Kidney epithelial cell (primary cell): ENCODE measurements around the gene C1QTNF8. TPM values are rescaled to one million over a fixed set of nuclear protein-coding genes. Genes with fewer than 3 reads are reported as not detected.
"Not testable (repeated sequence)": the region's sequence is repeated elsewhere in the genome, so short reads cannot be mapped to it uniquely, and the experiment has no call there.

Source experiments
- DNase-seq: peaks from one replicate; pipeline ENCODE4 v3.0.0-alpha.2; 2010; ENCODE audit warnings: low read depth
- H3K27me3 ChIP-seq: 2 replicates; pipeline ENCODE4 v1.6.0; 2011; ENCODE audit warnings: low read length; ENCODE audit not compliant: control insufficient read depth, insufficient read depth
- H3K36me3 ChIP-seq: 2 replicates; pipeline ENCODE4 v1.5.1; 2011; ENCODE audit warnings: low read length; ENCODE audit not compliant: control insufficient read depth, insufficient read depth
- H3K4me3 ChIP-seq: 2 replicates; pipeline ENCODE4 v1.5.1; 2011; ENCODE audit warnings: low read depth, mild to moderate bottlenecking, control low read depth, low read length
- CTCF ChIP-seq: IDR thresholded peaks from 2 replicates; pipeline ENCODE4 v1.5.1; 2011; ENCODE audit warnings: mild to moderate bottlenecking, moderate library complexity, low read length, control low read depth, inconsistent platforms; ENCODE audit not compliant: insufficient read depth, poor library complexity, severe bottlenecking
- total RNA-seq: library from RNA; depleted of rRNA; stranded (reverse); fragments of >200 nt; gene quantifications from 2 replicates; pipeline ENCODE4 v1.2.3, GENCODE V29; 2015

The C1QTNF8 gene
- total RNA-seq, 1 donor from 2014 or later, result not detected

- H3K36me3 ChIP-seq, result no peaks in the 10 kb centered on the region
- no peak overlapping the region for H3K4me3 ChIP-seq
- TF ChIP-seq CTCF, result no peak
- H3K27me3 ChIP-seq, result peaks cover 35% of the 10 kb centered on the region
- no peak for DNase-seq
These were observed 6.6 kb downstream of the C1QTNF8 start for GRCh38 chr16:1089439-1089821.

GRCh38 chr16:1088295-1089170, 7.5 kb downstream of the C1QTNF8 start:
- TF ChIP-seq CTCF, result no peak
- no peak for DNase-seq
- no peaks in the 10 kb centered on the region for H3K36me3 ChIP-seq
- peaks cover 42% of the 10 kb centered on the region for H3K27me3 ChIP-seq
- no peak overlapping the region for H3K4me3 ChIP-seq

- H3K4me3 ChIP-seq, H3K36me3 ChIP-seq, DNase-seq: not testable (repeated sequence)
- peaks cover 62% of the 10 kb centered on the region for H3K27me3 ChIP-seq
These were observed 9.6 kb downstream of the C1QTNF8 start for GRCh38 chr16:1086443-1086842.

- Histone ChIP-seq H3K4me3 (no peak overlapping the region), H3K27me3 (peaks cover 61% of the 10 kb centered on the region), H3K36me3 (no peaks in the 10 kb centered on the region)
- DNase-seq, result no peak
- no peak for TF ChIP-seq CTCF
These were observed 11.1 kb downstream of the C1QTNF8 start for GRCh38 chr16:1084971-1085370.

- Histone ChIP-seq H3K36me3 (no peaks in the 10 kb centered on the region), H3K27me3 (peaks cover 46% of the 10 kb centered on the region), H3K4me3 (no peak overlapping the region)
- DNase-seq, result no peak
- TF ChIP-seq CTCF, result no peak
These were observed 12.9 kb downstream of the C1QTNF8 start for GRCh38 chr16:1082952-1083675.

GRCh38 chr16:1082266-1082951, 13.6 kb downstream of the C1QTNF8 start:
- no peaks in the 10 kb centered on the region for H3K36me3 ChIP-seq
- no peak for DNase-seq
- no peak for TF ChIP-seq CTCF
- no peak overlapping the region for H3K4me3 ChIP-seq
- H3K27me3 ChIP-seq, result peaks cover 46% of the 10 kb centered on the region
